Hepatic stellate cell (primary cell): ENCODE data around the gene FHIP1B.

Experiments
- DNase-seq: peaks from one replicate; pipeline ENCODE4 v3.0.0; 2011; ENCODE audit warnings: low spot score

The FHIP1B gene

GRCh38 chr11:6238902-6239301 is 4.5 kb upstream of the FHIP1B start, which contains the start of gene CNGA4:
Gene CNGA4 (plus strand): TSS chr11:6239089. CDS start chr11:6239207, 118 bp downstream.
- DNase-seq = no peak

- DNase-seq = no peak
Observed at GRCh38 chr11:6237761-6238302, 3.4 kb upstream of the FHIP1B start.

DNA sequence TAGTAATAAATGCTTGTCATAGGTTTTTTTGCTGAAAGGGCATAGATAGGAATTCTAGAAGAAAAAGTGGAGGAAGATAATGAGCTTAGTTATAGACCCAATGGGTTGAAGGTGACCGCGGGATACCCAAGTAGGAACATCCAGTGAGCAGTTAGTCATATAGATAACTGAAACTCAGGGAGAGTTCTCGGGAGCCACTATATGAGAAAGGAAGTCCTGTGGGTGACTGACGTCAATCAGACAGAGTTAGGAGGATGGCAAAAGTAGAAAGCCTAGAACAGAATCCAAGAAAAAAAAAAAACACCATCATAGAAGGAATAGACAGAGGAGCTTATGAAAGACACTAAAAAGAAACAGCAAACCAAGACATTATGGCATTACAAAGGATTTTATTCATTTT is 2.8 kb upstream of the FHIP1B start:
- no peak for DNase-seq

DNA sequence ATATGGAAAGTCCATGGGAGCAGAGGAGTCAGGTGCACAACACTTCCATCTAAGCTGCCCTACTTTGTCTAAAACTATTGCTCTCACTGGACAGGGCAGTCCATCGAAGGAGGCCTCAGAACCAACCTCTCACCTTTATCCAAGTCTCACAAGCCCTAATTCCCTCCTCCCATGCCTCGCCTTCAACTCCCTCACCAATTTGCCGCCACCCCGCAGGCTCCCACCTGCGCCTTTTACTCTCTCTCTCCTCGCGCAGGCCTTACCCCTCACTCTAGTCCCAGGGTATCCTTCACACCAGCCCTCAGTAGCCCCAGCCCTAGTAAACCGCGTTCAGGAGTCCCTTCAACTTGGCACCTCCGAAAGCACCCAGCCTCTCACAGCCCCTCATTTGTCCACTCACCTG is 451 bp downstream of the FHIP1B start:
- DNase-seq = no peak

- no peak for DNase-seq
Observed at GRCh38 chr11:6232899-6233298, 1.5 kb downstream of the FHIP1B start.

- DNase-seq = no peak
Observed at GRCh38 chr11:6229911-6230310, 4.5 kb downstream of the FHIP1B start.

DNA sequence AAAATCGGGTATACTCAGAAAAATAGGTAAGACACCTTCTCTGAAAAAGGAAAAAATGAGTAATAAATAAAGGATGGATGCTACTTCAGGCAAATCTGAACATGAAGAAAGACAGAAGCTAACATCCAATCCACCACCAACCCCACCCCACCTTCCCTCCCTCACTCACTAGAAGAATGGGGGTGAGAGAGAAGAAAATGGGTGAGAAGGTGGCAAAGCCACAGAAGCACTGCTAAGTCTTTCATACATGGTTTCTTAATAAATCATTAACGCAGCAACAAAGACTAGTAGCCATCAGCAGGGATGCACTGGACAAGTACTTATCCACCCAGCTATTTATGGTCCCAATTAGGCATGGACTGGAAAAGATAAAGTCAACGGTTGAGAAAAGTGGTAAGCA is 5.9 kb downstream of the FHIP1B start:
- DNase-seq = no peak

DNA sequence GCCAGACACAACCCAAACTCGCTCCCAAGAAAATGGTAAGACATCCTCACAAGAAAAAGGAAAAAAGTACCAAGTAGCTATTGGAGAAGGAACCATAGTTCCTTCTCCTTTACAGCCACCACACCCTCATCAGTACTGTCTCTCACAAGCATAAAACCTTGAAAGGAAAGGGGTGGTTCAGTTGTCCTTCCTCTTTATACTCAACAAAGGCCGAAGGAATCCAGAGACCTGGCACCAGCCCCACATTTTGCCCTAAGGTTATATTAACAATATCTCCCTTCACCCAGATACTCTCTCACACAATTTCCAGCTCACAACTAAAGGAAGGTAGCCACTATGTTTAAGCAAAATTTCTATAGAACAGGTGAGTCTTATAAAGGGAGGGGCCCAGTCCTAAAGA is 8.5 kb downstream of the FHIP1B start:
- no peak for DNase-seq

GRCh38 chr11:6225024-6225423 is 9.4 kb downstream of the FHIP1B start:
- DNase-seq = no peak

DNA sequence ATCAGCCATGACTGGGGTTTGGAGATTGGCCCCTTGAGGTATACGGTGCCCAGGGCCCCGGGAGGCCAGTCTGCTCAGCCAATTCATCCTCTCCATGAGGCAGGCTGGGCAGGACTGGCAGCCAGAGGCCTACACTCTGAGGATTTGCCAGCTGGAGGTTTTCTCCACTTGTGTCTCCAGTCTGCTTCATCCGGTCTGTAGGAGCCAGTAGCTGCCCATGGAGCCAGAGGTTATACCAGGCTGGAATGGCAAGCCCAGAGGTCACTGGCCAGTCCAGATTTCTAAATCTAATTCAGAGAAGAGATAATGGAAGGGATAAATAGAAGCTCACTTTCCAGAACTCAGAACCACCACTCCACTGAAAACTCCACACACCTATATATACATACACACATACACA is 10.0 kb downstream of the FHIP1B start:
- no peak for DNase-seq

GRCh38 chr11:6223854-6224253 is 10.6 kb downstream of the FHIP1B start:
- no peak for DNase-seq

- peak; percentile 79 for DNase-seq
Observed at GRCh38 chr11:6219359-6219758, 15.1 kb downstream of the FHIP1B start.

- no peak for DNase-seq
Observed at GRCh38 chr11:6217722-6218121, 16.7 kb downstream of the FHIP1B start.

GRCh38 chr11:6216501-6216900 is 17.9 kb downstream of the FHIP1B start:
- no peak for DNase-seq

- no peak for DNase-seq
Observed at GRCh38 chr11:6214530-6214929, 19.9 kb downstream of the FHIP1B start.

DNA sequence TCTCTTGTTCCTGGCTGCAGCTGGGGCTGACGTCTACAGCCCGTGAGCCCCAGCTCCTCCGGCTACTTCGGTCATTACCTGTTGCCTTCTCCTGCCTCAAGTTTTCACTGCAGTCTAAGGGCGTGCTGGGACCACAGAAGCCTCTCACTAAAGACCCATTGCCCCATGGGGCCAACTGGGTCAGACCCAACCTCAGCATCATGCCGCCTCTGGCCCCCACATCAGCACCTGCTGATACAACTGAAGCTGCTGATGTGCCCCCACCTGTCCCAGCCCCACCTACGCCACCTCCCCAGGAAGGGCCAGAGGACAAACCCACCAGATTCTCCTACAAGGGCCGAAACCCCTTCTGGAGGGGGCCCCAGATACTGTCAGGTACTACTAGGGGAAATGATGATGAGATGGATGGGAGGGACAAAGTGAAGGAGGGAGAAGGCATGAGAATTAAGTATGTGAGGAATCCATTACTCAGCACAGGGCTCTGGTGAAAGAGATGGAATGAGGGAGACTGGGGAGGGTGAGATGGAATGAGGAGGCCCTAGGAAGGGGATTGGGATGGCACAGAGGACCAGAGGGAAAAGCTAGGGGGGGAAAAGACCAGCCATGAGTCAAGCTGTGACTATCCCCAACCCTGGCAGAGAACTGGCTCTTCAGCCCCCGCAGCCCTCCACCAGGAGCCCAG is 24.0 kb downstream of the FHIP1B start:
- DNase-seq = peak; percentile 69

DNA sequence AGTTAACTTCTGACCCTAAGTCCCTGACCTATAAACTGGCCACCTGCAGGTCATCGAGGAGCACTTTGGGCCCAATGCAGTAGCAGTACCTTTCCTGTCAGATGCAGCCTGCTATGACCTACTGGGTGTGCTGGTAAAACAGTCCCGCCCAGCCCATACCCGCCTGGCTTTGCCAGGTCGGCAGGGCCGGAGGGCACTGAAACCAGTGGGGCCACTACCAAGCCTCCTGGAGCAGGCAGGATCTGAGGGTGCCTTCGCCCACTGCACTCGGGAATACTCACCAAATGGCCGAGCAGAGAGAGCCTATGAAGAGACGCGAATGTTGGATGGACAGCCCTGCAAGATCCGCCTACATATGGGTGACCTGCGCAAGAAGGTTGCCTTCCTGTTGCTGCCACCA is 24.6 kb downstream of the FHIP1B start:
- DNase-seq = no peak

- no peak for DNase-seq
Observed at GRCh38 chr11:6206456-6207180, 27.8 kb downstream of the FHIP1B start.

DNA sequence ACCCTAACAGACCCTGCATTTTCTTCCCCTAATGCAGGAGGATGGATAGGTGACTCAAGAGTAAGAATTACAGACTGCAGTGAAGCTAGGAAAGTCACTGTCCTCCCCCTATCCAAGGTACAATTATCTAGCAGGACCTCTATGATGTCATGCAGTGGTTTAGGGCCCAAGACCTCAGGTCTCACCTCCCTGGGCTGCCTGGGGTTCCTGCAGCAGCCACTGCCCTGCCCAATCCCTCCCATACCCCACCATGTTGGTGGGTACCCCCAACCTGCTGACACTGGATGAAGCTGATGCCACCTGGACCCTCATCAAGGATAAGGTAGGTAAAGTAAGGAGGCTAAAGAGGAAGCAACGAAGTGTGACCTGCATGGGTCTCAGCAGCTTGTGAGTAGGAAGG is 29.1 kb downstream of the FHIP1B start, which contains the start of gene C11orf42:
Gene C11orf42, plus strand, starts transcription at position 192 of the 400 bp plus-strand sequence. Its CDS starts 59 bp downstream, at position 251.
- DNase-seq = no peak

DNA sequence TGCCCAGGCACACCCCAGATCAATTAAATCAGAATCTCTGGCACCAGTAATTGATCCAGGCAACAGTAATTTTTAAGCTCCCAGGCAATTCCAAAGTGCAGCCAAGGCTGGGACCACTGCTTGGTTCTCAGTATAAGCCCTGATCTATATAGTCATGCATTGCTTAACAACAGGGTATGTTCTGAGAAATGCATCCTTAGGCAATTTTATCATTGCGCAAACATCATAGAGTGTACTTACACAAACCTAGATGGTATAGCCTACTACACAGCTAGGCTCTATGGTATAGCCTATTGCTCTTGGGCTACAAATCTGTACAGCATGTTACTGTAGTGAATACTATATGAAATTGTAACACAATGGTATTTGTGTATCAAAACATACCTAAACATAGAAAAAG is 29.7 kb downstream of the FHIP1B start:
- DNase-seq = no peak

- DNase-seq = no peak
Observed at GRCh38 chr11:6203327-6203726, 31.1 kb downstream of the FHIP1B start.

DNA sequence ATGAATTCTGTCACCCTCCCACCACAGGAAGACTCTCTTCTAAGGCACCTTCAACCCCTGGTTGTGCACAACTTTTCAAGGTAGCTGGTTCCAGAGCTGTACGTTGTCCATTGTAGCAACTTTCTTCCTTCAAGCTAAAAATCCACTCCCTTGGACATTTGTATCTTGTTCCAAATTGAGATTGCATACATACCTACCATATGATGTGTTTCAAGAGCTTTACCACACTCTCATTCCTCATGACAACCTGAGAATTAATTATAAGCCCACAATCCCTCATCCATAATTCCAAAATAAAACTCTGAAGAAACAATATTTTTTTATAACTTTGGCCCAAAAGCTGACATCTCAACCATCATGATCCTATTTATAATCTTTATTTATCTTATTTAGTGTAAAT is 32.4 kb downstream of the FHIP1B start:
- no peak for DNase-seq

- DNase-seq = no peak
Observed at GRCh38 chr11:6201481-6201880, 33.0 kb downstream of the FHIP1B start.
